ENCODE results near the gene LPXN.

- TF ChIP-seq POLR2A (IDR thresholded peaks at IDR 0.05) = no peak
- TF ChIP-seq POLR2AphosphoS5 (IDR thresholded peaks at IDR 0.05) = no peak
Measured at GRCh38 chr11:58609723-58610122, 34.1 kb upstream of the LPXN start.
